HG03064 (cell line): Measurements from ENCODE around the gene S100A11.
"Not testable (repeated sequence)": the region's sequence is repeated elsewhere in the genome, so short reads cannot be mapped to it uniquely, and the experiment has no call there.

ENCODE experiments used
- ATAC-seq: cut with Tn5 transposase; IDR thresholded peaks from one replicate; pipeline ENCODE4 v1.9.1; 2021; ENCODE audit warnings: low read depth; ENCODE audit not compliant: unreplicated experiment

Gene S100A11

DNA sequence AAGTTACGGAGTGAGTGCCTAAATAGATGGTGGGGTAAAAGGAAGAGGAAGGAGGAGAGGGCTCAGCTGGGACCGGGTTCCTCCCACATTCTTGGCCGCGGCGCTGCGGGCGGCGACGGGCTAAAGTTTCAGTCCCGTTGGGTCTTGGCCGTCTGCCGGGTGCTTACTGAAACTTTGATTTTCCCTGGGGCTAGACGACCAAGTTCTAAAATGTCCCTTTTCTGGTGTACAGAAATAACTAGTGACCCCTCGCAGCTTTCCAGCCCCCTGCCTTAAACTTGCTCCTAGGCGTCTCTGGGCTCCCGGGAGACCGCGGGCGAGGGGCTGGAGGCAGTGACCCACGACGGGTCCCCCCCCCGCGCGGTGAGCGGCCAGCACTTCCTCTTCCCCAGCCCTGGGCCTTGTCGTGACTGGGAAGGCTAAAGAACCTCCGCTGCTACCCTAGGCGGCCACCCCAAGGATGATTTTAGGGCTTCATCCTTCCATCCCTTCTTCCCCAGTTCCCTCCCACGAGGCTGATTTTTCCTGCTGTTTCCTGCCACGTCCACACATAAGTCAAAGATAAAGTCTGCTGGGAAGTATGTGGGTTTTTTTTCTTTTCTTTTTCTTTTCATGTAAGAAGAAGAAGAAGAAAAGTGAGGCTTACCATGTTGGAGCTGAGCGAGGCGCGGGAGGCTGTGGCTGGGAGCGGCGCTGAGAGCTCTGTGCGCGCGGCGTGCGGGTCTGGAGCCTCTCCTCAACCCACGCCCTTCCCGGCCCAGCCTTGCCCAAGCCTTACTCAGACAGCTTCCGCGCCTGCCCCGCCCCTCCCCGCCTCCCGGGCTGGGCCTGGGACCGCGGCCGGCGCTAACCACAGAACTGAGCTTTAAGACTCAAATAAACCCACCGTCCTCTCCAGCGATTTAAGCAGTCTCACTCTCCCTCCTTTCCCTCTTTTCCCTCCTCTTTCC lies at the start of gene S100A11:
Gene S100A11 (minus strand): TSS at position 738 of the 950 bp plus-strand sequence. CDS start 89 bp downstream, at position 649.
- ATAC-seq = peak; percentile 42

DNA sequence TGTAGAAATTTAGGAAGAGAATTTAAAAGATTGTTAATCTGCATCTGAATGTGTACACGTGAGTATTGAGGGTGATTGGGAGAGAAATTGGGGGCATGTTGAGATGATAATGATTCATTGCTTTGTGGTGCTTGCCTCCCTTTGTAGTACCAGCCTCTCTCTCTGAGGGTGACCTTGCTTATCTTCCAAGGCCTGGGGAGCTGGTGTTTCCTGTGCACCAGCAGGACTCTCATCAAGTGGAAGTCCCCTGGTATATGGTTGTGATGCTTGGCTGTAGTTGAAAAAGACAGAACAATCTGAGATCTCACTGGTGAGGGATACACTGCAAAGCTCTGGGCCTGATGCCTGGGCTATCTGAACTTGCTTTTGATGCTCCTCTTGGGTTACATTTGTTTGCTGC lies 48.0 kb upstream of the S100A11 start:
- no peak for ATAC-seq

DNA sequence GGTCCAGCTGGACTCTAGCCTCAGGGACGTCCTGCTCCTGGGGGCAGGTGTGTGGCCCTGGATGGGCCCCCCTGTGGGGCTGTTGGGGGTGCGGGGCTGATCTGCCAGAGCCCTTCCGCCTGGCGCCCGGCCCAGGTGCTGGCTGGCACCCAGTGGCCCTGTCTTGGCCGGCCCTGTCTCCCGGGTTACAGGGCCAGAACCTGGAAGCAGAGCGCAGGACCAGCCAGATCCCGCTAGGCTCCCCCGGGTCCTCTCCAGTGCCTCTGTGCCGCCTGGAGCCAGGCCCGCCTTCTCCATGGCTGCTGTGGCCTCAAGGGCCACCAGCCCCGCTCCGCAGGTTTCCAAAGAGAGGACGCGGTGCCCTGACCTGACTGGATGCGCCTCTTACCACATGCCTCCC lies 44.2 kb upstream of the S100A11 start:
- ATAC-seq = not testable (repeated sequence)

DNA sequence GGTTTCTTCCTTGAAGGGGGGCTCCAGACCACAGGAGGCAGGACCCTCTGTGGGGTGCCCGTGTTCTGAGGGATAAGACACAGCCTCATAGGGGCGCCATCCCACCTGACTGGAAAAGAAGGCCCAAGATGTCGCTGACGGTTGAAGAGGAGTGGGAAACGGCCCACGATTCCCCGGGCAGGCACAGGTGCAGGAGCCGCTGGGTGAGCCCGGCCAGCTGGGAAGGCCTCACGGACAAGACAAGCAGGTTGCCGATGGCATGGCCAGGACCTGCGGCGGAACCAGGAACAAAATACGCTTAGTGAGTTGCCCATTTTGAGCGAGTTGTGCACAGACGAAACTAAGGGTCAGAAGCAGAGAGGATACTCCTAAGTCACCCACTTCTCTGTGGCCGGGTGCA lies 43.7 kb upstream of the S100A11 start:
- ATAC-seq = not testable (repeated sequence)

DNA sequence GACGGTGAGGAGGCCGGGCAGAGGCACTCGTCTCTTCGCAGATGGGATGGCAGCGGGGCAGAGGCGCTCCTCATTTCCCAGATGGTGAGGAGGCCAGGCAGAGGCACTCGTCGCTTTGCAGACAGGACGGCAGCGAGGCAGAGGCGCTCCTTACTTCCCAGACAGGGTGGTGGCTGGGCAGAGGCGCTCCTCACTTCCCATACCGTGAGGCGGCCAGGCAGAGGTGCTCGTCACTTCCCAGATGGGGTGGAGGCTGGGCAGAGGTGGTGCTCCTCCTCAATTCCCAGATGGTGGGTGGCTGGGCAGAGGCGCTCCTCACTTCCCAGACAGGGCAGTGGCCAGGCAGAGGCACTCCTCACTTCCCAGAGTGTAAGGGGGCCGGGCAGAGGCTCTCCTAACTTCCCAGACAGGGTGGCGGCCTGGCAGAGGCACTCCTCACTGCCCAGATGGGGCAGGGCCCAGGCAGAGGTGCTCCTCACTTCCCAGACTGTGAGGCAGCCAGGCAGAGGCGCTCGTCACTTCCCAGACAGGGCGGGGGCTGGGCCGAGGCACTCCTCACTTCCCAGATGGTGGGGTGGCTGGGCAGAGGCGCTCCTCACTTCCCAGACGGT lies 42.1 kb upstream of the S100A11 start:
- no peak for ATAC-seq

DNA sequence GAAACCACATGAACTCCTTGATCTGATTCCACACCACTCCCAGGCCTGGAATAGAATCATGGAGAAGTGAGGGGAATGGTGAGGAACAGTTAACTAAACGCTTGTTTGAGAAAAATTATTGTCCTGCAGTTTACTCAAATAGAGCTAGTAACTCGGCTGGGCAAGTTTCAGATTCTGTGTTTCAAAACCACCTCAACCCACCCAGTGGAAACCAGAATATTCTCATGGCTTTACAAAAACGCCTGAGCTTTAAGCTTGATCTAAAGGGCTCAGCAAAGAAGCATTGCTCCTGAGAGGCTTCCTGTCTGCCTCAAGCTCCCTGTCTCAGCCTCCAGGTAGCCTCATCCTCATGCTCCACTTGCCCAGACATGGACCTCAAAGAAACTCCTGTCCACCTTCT lies 35.5 kb upstream of the S100A11 start:
- ATAC-seq = no peak

DNA sequence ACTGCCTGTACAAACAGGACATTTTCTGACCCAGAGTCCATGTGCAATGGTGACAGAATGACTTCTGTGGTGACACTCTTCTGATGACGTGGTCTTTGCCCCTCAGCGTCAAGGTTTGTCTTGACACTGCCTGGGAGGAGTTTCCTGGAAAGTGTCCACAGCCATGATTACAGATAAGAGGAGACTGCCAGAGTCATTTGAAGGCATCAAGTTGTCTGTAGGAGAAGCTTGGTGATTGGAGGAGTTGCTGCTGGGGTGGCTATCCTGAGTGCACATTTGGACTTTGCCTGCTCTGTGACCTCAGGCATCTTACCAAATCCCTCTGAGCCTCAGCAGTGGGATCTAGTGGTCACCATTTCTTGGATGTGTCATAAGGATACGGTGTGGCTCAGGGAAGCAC lies 34.3 kb upstream of the S100A11 start:
- no peak for ATAC-seq

DNA sequence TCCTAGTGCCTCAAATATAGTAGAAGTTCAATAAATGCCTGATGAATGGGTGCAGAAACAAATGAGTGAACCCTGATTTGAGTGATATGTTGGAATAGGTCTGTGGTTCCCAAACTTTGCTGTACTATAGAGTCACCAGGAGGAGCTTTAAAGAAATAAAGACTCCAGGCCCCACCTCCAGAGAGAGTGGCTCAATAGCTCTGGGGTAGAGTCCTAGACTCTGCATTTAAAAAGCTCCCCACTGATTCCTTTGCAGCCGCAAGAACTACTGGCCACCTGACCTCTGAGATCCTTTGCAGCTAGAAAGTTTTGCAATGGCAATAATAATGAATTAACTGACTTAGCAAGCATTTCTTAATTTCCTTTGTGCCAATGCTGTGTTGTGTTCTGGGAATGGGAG lies 31.1 kb upstream of the S100A11 start:
- no peak for ATAC-seq

DNA sequence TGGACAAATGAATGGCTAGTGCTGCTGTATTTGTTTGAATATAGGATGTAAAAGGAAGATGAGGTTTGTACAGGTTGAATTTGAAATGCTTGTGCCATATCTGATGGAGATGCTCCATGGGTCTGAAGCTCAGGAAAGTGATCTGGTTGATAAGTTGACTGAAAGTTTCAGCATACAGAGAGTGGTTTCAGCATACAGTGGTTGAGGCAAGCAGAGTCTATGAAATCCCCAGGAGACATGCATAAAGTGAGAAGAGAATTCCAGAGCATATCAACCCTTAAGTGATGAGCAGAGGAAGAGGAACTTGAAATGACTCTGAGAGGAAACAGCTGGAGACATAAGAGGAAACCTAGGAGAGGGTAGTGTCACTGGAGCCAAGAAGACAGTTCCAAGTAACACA lies 30.3 kb upstream of the S100A11 start:
- ATAC-seq = no peak

DNA sequence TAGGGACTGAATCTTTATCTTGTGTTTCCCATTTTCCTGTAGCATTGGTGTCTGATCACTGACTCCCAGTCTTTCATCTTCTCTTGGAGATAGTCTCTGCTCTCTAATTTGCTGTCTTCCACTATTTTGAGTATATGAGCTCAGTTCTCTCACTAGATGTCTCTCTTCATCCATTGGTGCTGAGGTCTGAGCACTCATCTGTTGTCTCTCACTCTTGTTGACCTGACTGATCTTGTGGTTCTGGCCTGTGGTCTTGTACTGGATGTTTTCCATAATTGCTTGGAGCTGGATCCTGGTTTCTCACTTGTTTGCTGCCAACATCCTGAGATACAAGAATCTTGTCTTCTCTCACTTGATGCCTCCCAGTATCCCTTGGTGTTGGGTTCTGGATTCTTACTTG lies 25.1 kb upstream of the S100A11 start:
- ATAC-seq = no peak

DNA sequence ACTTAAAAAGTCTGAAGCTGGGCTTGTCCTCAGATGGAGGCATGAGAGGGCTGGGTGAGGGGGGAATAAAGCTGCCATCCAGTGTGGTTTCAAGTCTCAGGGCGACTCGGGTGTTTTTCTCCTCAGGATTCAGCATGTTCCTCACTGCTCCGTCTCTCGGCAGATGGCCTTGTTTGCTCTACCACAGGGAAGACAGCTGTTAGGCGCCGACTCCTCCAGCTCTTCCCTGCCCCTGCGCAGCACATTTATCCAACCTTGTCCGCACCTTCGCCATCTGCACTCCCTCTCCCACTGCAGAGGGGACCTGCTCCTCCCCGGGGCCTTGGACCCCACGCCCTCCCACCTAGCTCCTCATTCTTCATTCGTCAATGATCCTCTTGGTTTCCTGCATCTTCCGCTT lies 16.6 kb upstream of the S100A11 start:
- no peak for ATAC-seq

DNA sequence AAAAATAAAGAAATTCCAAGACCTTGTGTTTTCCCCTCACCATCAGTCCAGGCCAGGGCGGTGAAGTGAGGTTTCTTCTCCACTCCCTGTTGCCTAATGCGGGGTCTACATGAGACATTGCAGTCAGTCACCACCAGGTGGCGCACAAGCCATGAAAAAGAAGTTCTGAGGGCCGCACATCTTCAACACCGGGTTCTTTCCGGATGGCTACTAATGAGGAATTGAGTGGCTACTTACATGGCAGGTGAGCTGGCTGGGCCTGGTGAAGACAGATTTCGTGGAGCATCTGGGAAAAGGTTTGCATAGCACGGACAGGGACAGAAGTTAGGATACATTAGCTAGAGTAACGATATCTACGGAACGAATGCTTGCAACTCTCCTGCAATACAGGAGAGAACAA lies 15.8 kb upstream of the S100A11 start:
- no peak for ATAC-seq

DNA sequence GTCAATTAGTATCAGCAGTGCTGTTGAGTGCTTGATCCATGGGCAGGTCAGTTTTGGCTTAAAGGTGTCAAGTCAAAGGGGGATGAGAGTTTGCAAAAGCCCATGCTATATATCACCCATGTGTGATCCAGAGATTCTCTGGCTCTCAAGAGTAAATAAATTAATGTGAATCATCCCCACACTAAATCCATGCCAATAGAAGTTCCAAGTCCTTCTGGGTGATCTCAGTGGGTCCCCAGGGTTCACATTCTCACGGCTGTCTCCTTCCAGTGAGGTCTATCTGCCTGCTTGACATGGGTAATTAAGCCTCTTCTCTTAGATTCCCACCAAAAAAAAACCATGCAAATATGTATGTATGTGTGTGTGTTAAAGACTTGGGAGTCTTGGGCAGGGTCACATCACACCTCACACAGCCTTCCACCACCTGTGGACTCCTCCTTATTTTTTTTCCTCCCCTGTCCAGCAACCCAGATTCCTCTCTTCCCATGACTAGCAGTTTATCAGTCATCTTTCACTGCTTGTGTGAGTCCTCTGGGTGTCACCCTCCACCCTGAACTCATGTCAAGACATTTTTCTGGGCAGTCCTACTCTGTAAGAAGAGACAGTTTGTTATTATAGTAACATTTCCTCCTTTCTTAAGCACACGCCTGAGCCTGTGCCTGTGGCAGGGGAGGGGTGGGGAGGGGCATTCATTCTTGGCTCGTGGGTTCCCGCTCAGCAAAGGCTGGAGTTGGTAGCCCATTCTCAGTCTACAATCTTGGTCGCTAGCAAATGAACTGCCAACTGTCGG lies 14.3 kb upstream of the S100A11 start:
- ATAC-seq = no peak

DNA sequence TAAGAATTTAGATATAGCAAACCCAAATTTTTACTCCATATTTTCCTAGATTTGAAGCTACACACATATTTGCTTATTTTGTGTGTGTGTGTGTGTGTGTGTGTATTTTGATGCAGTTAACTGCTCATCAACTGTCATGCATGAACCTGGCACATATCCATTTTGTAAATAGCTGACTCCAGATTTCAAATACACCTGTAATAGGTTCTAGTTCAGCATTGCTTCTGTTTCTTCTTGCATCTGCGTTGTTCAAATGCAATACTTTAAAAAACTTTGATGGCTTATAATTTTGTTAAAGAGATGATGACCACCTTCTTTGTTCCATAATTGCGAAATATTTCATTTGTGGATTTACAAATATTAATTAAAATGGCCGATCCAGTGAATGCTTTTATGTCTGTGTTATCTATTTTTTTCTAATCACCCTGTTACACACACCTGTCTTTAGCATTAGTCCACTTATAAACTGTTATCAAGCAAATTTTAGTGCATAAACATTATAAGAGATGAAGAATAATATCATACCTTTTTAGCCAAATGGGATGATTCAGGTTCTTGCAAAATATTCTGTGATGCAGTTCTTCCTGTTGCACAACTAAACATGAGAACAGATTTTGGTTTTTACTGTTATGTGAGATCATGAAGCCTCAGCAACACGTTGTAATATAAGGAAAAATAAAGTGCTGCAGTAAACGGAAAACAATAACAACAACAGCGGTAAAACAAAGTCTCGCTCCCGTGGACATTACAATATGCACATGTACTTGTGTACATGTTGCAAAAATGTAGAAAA lies 12.7 kb upstream of the S100A11 start:
- ATAC-seq = no peak

DNA sequence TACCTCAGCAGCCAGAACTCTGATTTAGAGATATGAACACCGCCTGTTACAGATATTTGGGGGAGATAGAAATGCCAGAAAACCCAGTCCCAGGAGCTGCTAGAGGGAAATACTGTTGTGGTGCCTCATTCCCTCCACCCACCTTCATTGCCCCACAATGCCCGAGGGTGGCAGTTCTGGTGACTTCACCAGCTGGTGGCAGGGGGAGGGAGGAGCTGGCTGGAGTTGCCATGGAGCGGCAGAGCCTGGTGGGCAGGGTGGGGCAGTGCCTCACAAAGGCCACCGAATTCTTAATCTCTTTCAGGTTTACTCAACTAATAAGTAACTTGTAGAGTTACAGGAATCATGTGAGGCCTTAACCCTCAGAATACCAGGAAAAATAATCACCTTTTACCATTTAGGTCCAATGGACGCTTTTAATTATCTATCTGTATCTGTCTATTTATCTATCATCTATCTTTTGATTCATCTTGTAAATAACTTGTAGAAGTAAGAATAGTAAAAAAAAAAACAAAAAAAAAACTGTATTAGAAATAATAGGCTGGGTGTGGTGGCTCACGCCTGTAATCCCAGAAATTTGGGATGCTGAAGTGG lies 11.7 kb upstream of the S100A11 start:
- peak; percentile 10 for ATAC-seq

DNA sequence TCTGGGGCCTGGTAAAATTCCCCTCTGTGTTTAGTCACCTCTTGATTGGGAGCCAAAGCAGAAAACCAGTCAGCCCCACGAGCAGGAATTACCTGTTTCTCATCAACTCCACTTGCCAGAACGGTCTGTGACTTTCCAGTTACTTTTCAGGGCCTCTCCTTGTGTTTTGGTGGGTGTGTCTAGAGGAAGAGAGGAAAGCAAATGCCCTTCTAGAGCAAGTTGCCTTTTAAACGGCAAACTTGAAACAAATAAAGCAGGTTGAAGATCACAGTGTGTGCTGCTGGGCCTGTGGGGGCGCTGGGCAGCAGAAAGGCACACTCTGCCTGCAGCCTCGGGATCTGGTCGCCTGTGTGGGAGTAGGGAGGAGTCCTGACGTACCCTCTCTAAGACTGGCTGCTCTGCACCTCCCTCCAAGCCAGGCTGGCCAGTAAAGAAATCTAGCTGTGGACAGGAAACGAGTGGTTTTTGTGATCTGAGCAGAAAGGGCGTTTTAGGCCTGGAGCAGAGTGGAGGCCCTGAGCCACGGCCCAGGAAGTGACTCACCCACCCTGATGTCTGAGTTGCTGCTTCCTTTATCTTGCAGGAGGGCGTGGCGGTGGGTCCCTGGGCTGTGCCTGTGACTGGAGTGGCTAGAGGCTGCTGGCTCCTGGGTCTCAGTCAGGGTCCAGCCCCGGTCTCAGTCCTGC lies 11.1 kb upstream of the S100A11 start:
- peak; percentile 90 for ATAC-seq

DNA sequence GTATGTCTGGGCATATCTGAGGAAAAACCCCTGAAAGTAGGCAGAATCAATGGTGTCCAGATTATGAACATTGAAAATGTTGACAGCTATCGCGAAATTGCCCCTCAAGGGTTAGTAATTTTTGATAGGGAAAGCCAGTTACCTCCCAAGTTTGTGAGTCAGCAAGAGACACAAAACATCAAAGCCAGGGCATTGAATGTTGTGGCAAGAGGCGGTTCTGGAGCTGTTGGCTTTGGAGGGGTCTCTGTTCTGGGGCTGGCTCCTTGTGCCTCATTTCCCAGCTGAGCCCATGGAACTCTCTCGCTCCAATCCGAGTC lies 10.6 kb upstream of the S100A11 start:
- ATAC-seq = no peak

DNA sequence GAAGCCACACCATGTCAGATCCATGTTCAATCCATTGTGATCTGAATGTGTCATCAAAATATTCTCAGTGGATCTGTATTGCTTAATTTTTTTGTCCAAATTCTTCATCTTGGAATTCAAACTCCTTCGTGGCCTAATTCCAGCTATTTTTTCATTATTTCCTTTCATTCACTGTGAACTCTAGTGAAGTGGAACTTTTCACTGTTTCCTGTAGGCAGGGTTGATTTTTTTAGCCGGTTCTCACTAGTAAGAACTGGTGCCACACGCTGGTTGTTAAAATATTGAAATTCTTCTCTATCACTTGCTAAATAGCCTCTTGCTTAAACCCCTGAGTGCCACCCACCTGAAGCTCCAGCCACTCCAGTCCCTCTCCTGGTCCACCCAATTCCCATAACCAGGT lies 7.6 kb upstream of the S100A11 start:
- ATAC-seq = no peak

DNA sequence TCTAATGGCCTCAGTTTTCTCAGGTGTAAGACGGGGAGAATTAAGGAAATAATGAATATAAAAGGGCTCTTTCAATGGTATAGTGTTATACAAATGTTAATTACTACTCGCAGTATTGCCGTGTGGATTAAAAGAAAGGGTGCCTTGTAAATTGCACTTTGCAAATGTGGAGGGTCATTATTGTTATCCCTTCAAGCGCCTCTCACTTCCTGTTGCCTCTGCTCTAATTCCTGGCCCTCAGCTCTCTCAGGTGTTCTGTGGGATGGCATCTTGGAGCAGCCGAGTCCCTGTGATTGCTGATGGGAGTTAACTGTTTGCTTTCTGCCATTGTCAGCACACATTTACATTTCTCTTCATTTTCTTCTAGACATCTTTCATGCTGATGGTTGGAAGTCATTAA lies 7.1 kb upstream of the S100A11 start:
- ATAC-seq = no peak

DNA sequence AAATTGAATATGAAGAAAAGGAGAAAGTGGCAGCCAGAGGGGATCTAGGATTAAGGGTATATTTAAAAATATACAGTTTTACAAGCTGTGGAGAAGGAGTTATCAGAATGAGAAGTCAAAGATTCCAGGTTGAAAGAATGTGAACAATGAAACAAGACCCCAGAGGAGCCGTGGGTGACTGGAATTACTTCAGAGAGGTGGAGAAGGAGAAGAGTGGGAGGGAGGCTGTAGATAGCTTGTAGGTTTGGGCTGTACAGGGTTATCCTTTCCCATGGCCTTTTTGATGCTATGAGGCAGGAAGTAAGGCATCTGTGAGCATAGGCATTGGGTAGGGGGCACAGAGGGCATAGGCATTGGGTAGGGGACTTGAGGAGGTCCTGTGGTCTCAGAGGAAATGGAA lies 5.2 kb upstream of the S100A11 start:
- ATAC-seq = no peak
